Measurements from ENCODE around the gene FLRT2. TPM values are rescaled to one million over a fixed set of nuclear protein-coding genes. Genes with fewer than 3 reads are reported as not detected.

Gene FLRT2
- 20.0 TPM for total RNA-seq
- long read RNA-seq, full-length matches to known transcripts, result 1 of 6 reads
- long read RNA-seq, partial matches to known transcripts, result 3 of 6 reads
- long read RNA-seq, other reads (novel, unspliced or antisense), result 2 of 6 reads

- DNase-seq (ENCODE audit: low spot score), result no peak
These were observed at the start of gene FLRT2 for GRCh38 chr14:85529803-85530574. TSS of gene FLRT2 (plus strand) at chr14:85530144. CDS start at chr14:85621515, 91,371 bp downstream.

- DNase-seq (ENCODE audit: low spot score), result no peak
These were observed 48.5 kb upstream of the FLRT2 start for GRCh38 chr14:85481471-85481870.

- no peak for DNase-seq (ENCODE audit: low spot score)
These were observed 47.4 kb upstream of the FLRT2 start for GRCh38 chr14:85482552-85482951.

- no peak for DNase-seq (ENCODE audit: low spot score)
These were observed 46.9 kb upstream of the FLRT2 start for GRCh38 chr14:85483037-85483436.

GRCh38 chr14:85483652-85484051, 46.3 kb upstream of the FLRT2 start:
- DNase-seq (ENCODE audit: low spot score), result no peak

GRCh38 chr14:85487215-85487614, 42.7 kb upstream of the FLRT2 start:
- no peak for DNase-seq (ENCODE audit: low spot score)

GRCh38 chr14:85501751-85502150, 28.2 kb upstream of the FLRT2 start:
- DNase-seq (ENCODE audit: low spot score), result no peak

GRCh38 chr14:85508863-85509262, 21.1 kb upstream of the FLRT2 start:
- DNase-seq (ENCODE audit: low spot score), result no peak

- no peak for DNase-seq (ENCODE audit: low spot score)
These were observed 17.5 kb upstream of the FLRT2 start for GRCh38 chr14:85512451-85512850.

- DNase-seq (ENCODE audit: low spot score), result no peak
These were observed 15.5 kb upstream of the FLRT2 start for GRCh38 chr14:85514487-85514886.

GRCh38 chr14:85516239-85517113, 13.5 kb upstream of the FLRT2 start:
- no peak for DNase-seq (ENCODE audit: low spot score)

- DNase-seq (ENCODE audit: low spot score), result no peak
These were observed 12.7 kb upstream of the FLRT2 start for GRCh38 chr14:85517114-85517688.

GRCh38 chr14:85519661-85520305, 10.2 kb upstream of the FLRT2 start:
- no peak for DNase-seq (ENCODE audit: low spot score)

GRCh38 chr14:85520581-85520980, 9.4 kb upstream of the FLRT2 start:
- DNase-seq (ENCODE audit: low spot score), result no peak

- no peak for DNase-seq (ENCODE audit: low spot score)
These were observed 6.3 kb upstream of the FLRT2 start for GRCh38 chr14:85523624-85524023.

- DNase-seq (ENCODE audit: low spot score), result no peak
These were observed 2.9 kb upstream of the FLRT2 start for GRCh38 chr14:85527006-85527405.

GRCh38 chr14:85527445-85528035, 2.4 kb upstream of the FLRT2 start:
- no peak for DNase-seq (ENCODE audit: low spot score)

- no peak for DNase-seq (ENCODE audit: low spot score)
These were observed 1.7 kb upstream of the FLRT2 start for GRCh38 chr14:85528080-85528896.

- DNase-seq (ENCODE audit: low spot score), result no peak
These were observed 880 bp upstream of the FLRT2 start for GRCh38 chr14:85528897-85529631.

Measured in mesenteric fat pad (tissue), 1 donor.